ENCODE results near the gene MANSC1. TPM values are rescaled to one million over a fixed set of nuclear protein-coding genes. Genes with fewer than 3 reads are reported as not detected.

MANSC1 gene
- 0.50 and 0.55 TPM in 2 replicates for total RNA-seq

GRCh38 chr12:12349711-12350665 is at the start of gene MANSC1:
Gene MANSC1 (minus strand): TSS chr12:12350242. CDS start chr12:12343314, 6,928 bp downstream.

GRCh38 chr12:12356896-12357718 is 7.1 kb upstream of the MANSC1 start, which contains the start of gene BORCS5:
Gene BORCS5 (plus strand): TSS chr12:12357078. CDS start chr12:12357452, 374 bp downstream.

Other genes starting within 250 kb of the MANSC1 start
- gene LRP6, start 83.2 kb downstream of the MANSC1 start, total RNA-seq: 55.7 and 88.0 TPM in 2 replicates
- 16.9 and 19.8 TPM in 2 replicates for gene BORCS5, start 6.8 kb upstream of the MANSC1 start, total RNA-seq
- gene DUSP16, start 212.6 kb upstream of the MANSC1 start, total RNA-seq: 10.2 and 11.7 TPM in 2 replicates